Neutrophil (primary cell): ENCODE data around the gene MYO1B.
"Not testable (repeated sequence)": the region's sequence is repeated elsewhere in the genome, so short reads cannot be mapped to it uniquely, and the experiment has no call there.

Experiments
- H3K27ac ChIP-seq: fragments of 200-600 bp; sonication (generic); 2 replicates; pipeline ENCODE4 v1.5.1; 2016; ENCODE audit warnings: mild to moderate bottlenecking, moderate library complexity
- H3K27me3 ChIP-seq: fragments of 200-600 bp; sonication (generic); 2 replicates; pipeline ENCODE4 v1.6.0; 2016; ENCODE audit warnings: mild to moderate bottlenecking
- H3K36me3 ChIP-seq: fragments of 200-600 bp; sonication (generic); 2 replicates; pipeline ENCODE4 v1.5.1; 2017
- H3K4me1 ChIP-seq, 2 experiments: fragments of 200-600 bp in 1 of 2; sonication (generic) in 1 of 2; 1 replicate in 1 of 2; 2 replicates in 1 of 2; pipeline versions ENCODE4 v1.5.1 to v1.6.1; 2013 to 2016; ENCODE audit warnings: low read depth in 1 of 2, low read length in 1 of 2, mild to moderate bottlenecking in 1 of 2, moderate library complexity in 1 of 2; ENCODE audit not compliant: control insufficient read depth in 1 of 2, insufficient read depth in 1 of 2
- H3K4me3 ChIP-seq, 2 experiments: fragments of 200-600 bp in 1 of 2; sonication (generic) in 1 of 2; 1 replicate in 1 of 2; 2 replicates in 1 of 2; pipeline ENCODE4 v1.5.1; 2013 to 2016; ENCODE audit warnings: low read depth in 1 of 2, low read length in 1 of 2, mild to moderate bottlenecking in 1 of 2, moderate library complexity in 1 of 2
- H3K9me3 ChIP-seq: fragments of 200-600 bp; sonication (generic); 2 replicates; pipeline ENCODE4 v1.5.1; 2016
- CTCF ChIP-seq: fragments of 200-600 bp; sonication (generic); IDR thresholded peaks from 2 replicates; pipeline ENCODE4 v1.5.1; 2016; ENCODE audit warnings: antibody characterized with exemption

Gene MYO1B

GRCh38 chr2:191451116-191451515 lies 205.9 kb downstream of the MYO1B start:
- TF ChIP-seq CTCF = no peak
- no peak overlapping the region for H3K27ac ChIP-seq
- H3K27me3 ChIP-seq = no peaks in the 10 kb centered on the region
- H3K4me1 ChIP-seq = no peaks in the 10 kb centered on the region
- no peaks in the 10 kb centered on the region for H3K36me3 ChIP-seq
- H3K4me3 ChIP-seq = no peak overlapping the region
- H3K9me3 ChIP-seq = no peaks in the 10 kb centered on the region

GRCh38 chr2:191452065-191452464 lies 206.9 kb downstream of the MYO1B start:
- H3K4me3 ChIP-seq = no peak overlapping the region
- no peaks in the 10 kb centered on the region for H3K36me3 ChIP-seq
- H3K27me3 ChIP-seq = no peaks in the 10 kb centered on the region
- H3K27ac ChIP-seq = no peak overlapping the region
- no peaks in the 10 kb centered on the region for H3K4me1 ChIP-seq
- no peaks in the 10 kb centered on the region for H3K9me3 ChIP-seq
- TF ChIP-seq CTCF = no peak

GRCh38 chr2:191453761-191454160 lies 208.6 kb downstream of the MYO1B start:
- Histone ChIP-seq H3K36me3 (no peaks in the 10 kb centered on the region), H3K27me3 (no peaks in the 10 kb centered on the region), H3K9me3 (no peaks in the 10 kb centered on the region), H3K27ac (no peak overlapping the region), H3K4me1 (no peaks in the 10 kb centered on the region), H3K4me3 (no peak overlapping the region)
- TF ChIP-seq CTCF = no peak

GRCh38 chr2:191456506-191456905 lies 211.3 kb downstream of the MYO1B start:
- not testable (repeated sequence) for H3K4me1 ChIP-seq, H3K4me3 ChIP-seq, H3K27ac ChIP-seq, H3K36me3 ChIP-seq, H3K27me3 ChIP-seq, H3K9me3 ChIP-seq

GRCh38 chr2:191459158-191459557 lies 214.0 kb downstream of the MYO1B start:
- Histone ChIP-seq H3K27ac (no peak overlapping the region), H3K4me1 (no peaks in the 10 kb centered on the region), H3K27me3 (no peaks in the 10 kb centered on the region), H3K9me3 (no peaks in the 10 kb centered on the region), H3K36me3 (no peaks in the 10 kb centered on the region), H3K4me3 (no peak overlapping the region)
- no peak for TF ChIP-seq CTCF

- Histone ChIP-seq H3K9me3 (no peaks in the 10 kb centered on the region), H3K4me1 (no peaks in the 10 kb centered on the region), H3K4me3 (no peak overlapping the region), H3K27me3 (no peaks in the 10 kb centered on the region), H3K36me3 (no peaks in the 10 kb centered on the region), H3K27ac (no peak overlapping the region)
- no peak for TF ChIP-seq CTCF
Measured at GRCh38 chr2:191462370-191462769, 217.2 kb downstream of the MYO1B start.
